ENCODE data around the gene RGS5.

The RGS5 gene

GRCh38 chr1:163131981-163132380, 70.7 kb downstream of the RGS5 start:
- Histone ChIP-seq H3K27me3 (ENCODE audit: control insufficient read depth, low read length) (no peaks in the 10 kb centered on the region), H3K79me2 (ENCODE audit: control insufficient read depth, low read length) (no peaks in the 10 kb centered on the region), H3K4me1 (ENCODE audit: control insufficient read depth, low read length) (no peaks in the 10 kb centered on the region), H3K27ac (ENCODE audit: low read depth, low read length) (no peak overlapping the region), H3K36me3 (ENCODE audit: control insufficient read depth, low read length) (no peaks in the 10 kb centered on the region), H4K20me1 (ENCODE audit: control insufficient read depth, insufficient read depth, low read depth, low read length) (no peaks in the 10 kb centered on the region), H3K4me3 (ENCODE audit: low read length) (no peak overlapping the region), H3K9me3 (ENCODE audit: control insufficient read depth, insufficient read depth, low read length) (no peaks in the 10 kb centered on the region), H3F3A (ENCODE audit: control insufficient read depth, insufficient read depth) (no peaks in the 10 kb centered on the region), H3K9me2 (replicated peaks; ENCODE audit: control insufficient read depth, low read length) (no peaks in the 10 kb centered on the region), H3K4me2 (ENCODE audit: low read length) (no peak overlapping the region)
- TF ChIP-seq EZH2phosphoT487 (IDR thresholded peaks at IDR 0.05; ENCODE audit: borderline replicate concordance, low read length), result no peak
- no peak for TF ChIP-seq CTCF (IDR thresholded peaks at IDR 0.05; ENCODE audit: low read depth, low read length, poor library complexity, severe bottlenecking)

DNA sequence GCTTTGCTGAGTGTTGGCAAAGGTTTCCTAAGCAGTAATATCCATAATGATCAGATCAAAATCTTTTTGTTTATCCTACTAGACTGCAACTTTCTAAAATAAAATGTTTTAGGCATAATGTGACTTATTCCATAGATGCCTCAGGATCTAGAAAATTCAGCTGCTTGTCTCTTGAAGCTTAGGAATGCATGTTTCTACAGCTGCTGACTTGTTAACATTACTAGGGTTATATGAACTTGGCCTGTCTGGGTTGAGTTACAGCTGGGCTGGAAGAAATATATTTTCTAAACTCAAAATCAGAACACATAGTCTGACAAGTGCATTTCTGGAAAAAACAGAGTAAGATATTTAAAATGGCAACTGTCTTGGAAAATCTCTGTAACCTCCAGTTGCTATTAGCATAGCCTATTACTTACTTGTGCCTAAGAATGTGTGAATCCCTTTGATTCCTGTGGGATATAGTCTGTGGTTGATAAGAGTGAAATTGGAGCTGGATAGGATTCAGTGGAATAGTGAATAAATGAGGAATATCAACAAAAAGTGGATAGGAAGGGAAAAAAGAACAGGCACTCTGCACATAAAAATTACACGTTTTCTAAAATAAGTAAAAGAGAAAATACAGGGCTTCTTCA, 72.4 kb downstream of the RGS5 start:
- Histone ChIP-seq H3K27me3 (ENCODE audit: control insufficient read depth, low read length) (0 out of 2 replicates have a peak, but pooled peaks cover 4% of the 10 kb centered on the region), H3F3A (ENCODE audit: control insufficient read depth, insufficient read depth) (no peaks in the 10 kb centered on the region), H4K20me1 (ENCODE audit: control insufficient read depth, insufficient read depth, low read depth, low read length) (no peaks in the 10 kb centered on the region), H3K9me3 (ENCODE audit: control insufficient read depth, insufficient read depth, low read length) (no peaks in the 10 kb centered on the region), H3K4me2 (ENCODE audit: low read length) (no peak overlapping the region), H3K79me2 (ENCODE audit: control insufficient read depth, low read length) (no peaks in the 10 kb centered on the region), H3K4me3 (ENCODE audit: low read length) (no peak overlapping the region), H3K36me3 (ENCODE audit: control insufficient read depth, low read length) (no peaks in the 10 kb centered on the region), H3K4me1 (ENCODE audit: control insufficient read depth, low read length) (no peaks in the 10 kb centered on the region), H3K9me2 (replicated peaks; ENCODE audit: control insufficient read depth, low read length) (no peaks in the 10 kb centered on the region), H3K27ac (ENCODE audit: low read depth, low read length) (no peak overlapping the region)
- TF ChIP-seq EZH2phosphoT487 (IDR thresholded peaks at IDR 0.05; ENCODE audit: borderline replicate concordance, low read length), result no peak
- no peak for TF ChIP-seq CTCF (IDR thresholded peaks at IDR 0.05; ENCODE audit: low read depth, low read length, poor library complexity, severe bottlenecking)

DNA sequence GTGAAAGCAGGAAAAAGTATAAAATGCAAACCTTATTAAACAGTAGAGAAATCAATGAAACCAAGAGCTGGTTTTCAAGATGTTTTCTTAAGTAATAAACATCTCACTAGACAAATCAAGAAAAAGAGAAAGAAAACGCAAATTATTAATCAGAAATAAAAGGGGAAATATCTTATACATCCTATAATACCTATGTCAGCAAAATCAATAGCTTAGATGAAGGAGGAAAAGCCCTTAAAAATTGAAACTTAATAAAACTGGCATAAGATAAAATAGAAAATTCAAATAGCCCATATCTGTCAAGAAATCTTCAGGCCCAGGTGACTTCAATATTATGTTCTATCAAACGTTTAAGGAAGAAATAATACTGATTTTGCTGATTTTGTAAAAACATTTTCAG, 74.4 kb downstream of the RGS5 start:
- no peaks in the 10 kb centered on the region for H3K9me3 ChIP-seq (ENCODE audit: control insufficient read depth, insufficient read depth, low read length)
- H3K27me3 ChIP-seq (ENCODE audit: control insufficient read depth, low read length), result 0 out of 2 replicates have a peak, but pooled peaks cover 4% of the 10 kb centered on the region
- TF ChIP-seq EZH2phosphoT487 (IDR thresholded peaks at IDR 0.05; ENCODE audit: borderline replicate concordance, low read length) (no peak), CTCF (IDR thresholded peaks at IDR 0.05; ENCODE audit: low read depth, low read length, poor library complexity, severe bottlenecking) (no peak)
- no peaks in the 10 kb centered on the region for H3F3A ChIP-seq (ENCODE audit: control insufficient read depth, insufficient read depth)
- H3K36me3 ChIP-seq (ENCODE audit: control insufficient read depth, low read length), result no peaks in the 10 kb centered on the region
- H3K4me2 ChIP-seq (ENCODE audit: low read length), result no peak overlapping the region
- H3K4me3 ChIP-seq (ENCODE audit: low read length), result no peak overlapping the region
- no peaks in the 10 kb centered on the region for H3K9me2 ChIP-seq (replicated peaks; ENCODE audit: control insufficient read depth, low read length)
- no peaks in the 10 kb centered on the region for H3K4me1 ChIP-seq (ENCODE audit: control insufficient read depth, low read length)
- no peak overlapping the region for H3K27ac ChIP-seq (ENCODE audit: low read depth, low read length)
- no peaks in the 10 kb centered on the region for H4K20me1 ChIP-seq (ENCODE audit: control insufficient read depth, insufficient read depth, low read depth, low read length)
- H3K79me2 ChIP-seq (ENCODE audit: control insufficient read depth, low read length), result no peaks in the 10 kb centered on the region
